HepG2 (cell line): ENCODE measurements around the gene CHST12. TPM values are rescaled to one million over a fixed set of nuclear protein-coding genes. Genes with fewer than 3 reads are reported as not detected.
A peak's percentile ranks its signal among the peaks of the same experiment; 100 is the strongest.

Experiments used
- ATAC-seq: fragments of 200-7000 bp; cut with Tn5 transposase; 3 replicates; pipeline ENCODE4 v1.9.1; 2020; ENCODE audit warnings: mild to moderate bottlenecking, moderate library complexity
- BruUV-seq: library from RNA; stranded (reverse); fragments of 400-500 nt; replicated peaks from 2 replicates; lab custom pipeline; 2021; lab: Mats Ljungman, UMichigan
- CTCF ChIA-PET: fragments of 300-600 bp; formaldehyde crosslinking; extraction: SDS; loops from one replicate; lab custom pipeline; 2021; ENCODE audit warnings: low total read pairs, inconsistent platforms, low intra/inter-chr PET ratio; lab: Yijun Ruan, JAX
- POLR2A ChIA-PET: fragments of 350-600 bp; sonication (Branson Sonifier 250); formaldehyde crosslinking; loops from one replicate; lab custom pipeline; 2020; ENCODE audit warnings: antibody characterized with exemption, inconsistent platforms; lab: Yijun Ruan, JAX
- DNase-seq: peaks from one replicate; pipeline ENCODE4 v3.0.0-alpha.2; 2015; ENCODE audit warnings: low spot score
- FAIRE-seq: peaks from 3 replicates; lab custom pipeline; 2011; peaks lifted over from hg19 to GRCh38; lab: Jason Lieb, UNC
- H2AFZ ChIP-seq: one replicate; pipeline ENCODE4 v1.6.1; 2011; ENCODE audit warnings: low read length, inconsistent platforms
- H3K27ac ChIP-seq: fragments of 300-600 bp; 3 replicates; pipeline ENCODE4 v1.8.0; 2011; ENCODE audit warnings: mixed run types, mild to moderate bottlenecking, mixed read lengths, low read length, inconsistent platforms; ENCODE audit not compliant: insufficient read depth; ENCODE audit errors: extremely low read length
- H3K27me3 ChIP-seq, 2 experiments: fragments of 200-600 bp in 1 of 2; 2 replicates in 1 of 2; 3 replicates in 1 of 2; pipeline versions ENCODE4 v1.6.0 to v1.8.0; 2011; ENCODE audit warnings: low read length in 2 of 2, mild to moderate bottlenecking in 2 of 2, moderate library complexity in 2 of 2, inconsistent platforms in 1 of 2; ENCODE audit not compliant: insufficient read depth in 2 of 2, control insufficient read depth in 1 of 2
- H3K36me3 ChIP-seq, 2 experiments: fragments of 200-600 bp in 1 of 2; replicated peaks in 1 of 2; 2 replicates in 1 of 2; 3 replicates in 1 of 2; pipeline versions ENCODE4 v1.5.1 to v1.8.0; 2011; ENCODE audit warnings: low read length in 2 of 2, inconsistent platforms in 1 of 2; ENCODE audit not compliant: insufficient read depth in 2 of 2, control insufficient read depth in 1 of 2
- H3K4me1 ChIP-seq: 2 replicates; pipeline ENCODE4 v1.5.1; 2012; ENCODE audit warnings: low read length, inconsistent platforms; ENCODE audit not compliant: insufficient read depth
- H3K4me2 ChIP-seq: 2 replicates; pipeline ENCODE4 v1.6.0; 2011; ENCODE audit warnings: low read depth, low read length, inconsistent platforms
- H3K4me3 ChIP-seq, 3 experiments: fragments of 200-600 bp in 1 of 3; sonication (generic), shearing (Covaris generic) in 1 of 3; replicated peaks in 1 of 3; 2 replicates each; pipeline ENCODE4 v1.5.1; 2011 to 2016; ENCODE audit warnings: low read length in 3 of 3, inconsistent platforms in 2 of 3, low read depth in 2 of 3, mild to moderate bottlenecking in 2 of 3, control low read depth in 1 of 3, mixed read lengths in 1 of 3; ENCODE audit not compliant: insufficient read depth in 1 of 3
- H3K79me2 ChIP-seq: one replicate; pipeline ENCODE4 v1.6.1; 2011; ENCODE audit warnings: low read length, inconsistent platforms; ENCODE audit not compliant: insufficient read depth
- H3K9ac ChIP-seq: 2 replicates; pipeline ENCODE4 v1.6.0; 2011; ENCODE audit warnings: mild to moderate bottlenecking, low read depth, low read length, inconsistent platforms; ENCODE audit not compliant: insufficient read depth
- H3K9me3 ChIP-seq: 2 replicates; pipeline ENCODE4 v1.5.1; 2012; ENCODE audit warnings: mild to moderate bottlenecking, low read length
- H4K20me1 ChIP-seq: 2 replicates; pipeline ENCODE4 v1.6.0; 2011; ENCODE audit warnings: inconsistent platforms, mild to moderate bottlenecking, low read length, moderate library complexity; ENCODE audit not compliant: insufficient read depth
- FOXA1 ChIP-seq, 2 experiments: fragments of 450-650 bp in 1 of 2; sonication (generic) in 1 of 2; formaldehyde crosslinking in 1 of 2; IDR thresholded peaks; 2 replicates each; pipeline versions ENCODE4 v1.4.0 to v1.6.1; 2016 to 2020; ENCODE audit warnings: missing genetic modification reagents in 1 of 2
- YY1 ChIP-seq: IDR thresholded peaks from 2 replicates; pipeline ENCODE4 v1.6.1; 2011; ENCODE audit warnings: low read length, low read depth, moderate library complexity, mild to moderate bottlenecking; ENCODE audit not compliant: insufficient read depth, insufficient replicate concordance
- ZFP36 ChIP-seq: fragments of 150-350 bp; IDR thresholded peaks from 2 replicates; pipeline ENCODE4 v1.6.1; 2018; ENCODE audit warnings: borderline replicate concordance, low read length, low read depth; ENCODE audit not compliant: partially characterized antibody
- WGBS: methylation state at CpG from one replicate; pipeline ENCODE4 v1.1.6; 2017; ENCODE audit warnings: low lambda C conversion rate; 5-methylcytosine and 5-hydroxymethylcytosine counted together
- in situ Hi-C: cut with HindIII; loops from 2 replicates; pipeline ENCODE4 v1.10.0; 2017; ENCODE audit warnings: low pct_unique_long_range_greater_than_20kb; ENCODE audit not compliant: extremely low pct_ligation_motif_present
- intact Hi-C: fragments of 100-400 bp; cut with micrococcal nuclease; formaldehyde crosslinking; loops from one replicate; pipeline ENCODE4 v1.10.0; 2022; ENCODE audit not compliant: unreplicated experiment
- polyA plus RNA-seq, 8 experiments: library from polyadenylated mRNA; depleted of rRNA in 3 of 8; stranded (reverse) in 7 of 8; unstranded in 1 of 8; fragments of >200 nt; fragmentation: Illumina TruSeq in 4 of 8; extraction: Trizol in 4 of 8; gene quantifications; 2 replicates each; pipeline versions ENCODE4 v1.2.1 to v1.2.3, GENCODE V29; 2011 to 2016; ENCODE audit warnings: low read depth in 4 of 8, missing spikeins in 1 of 8, mixed read lengths in 1 of 8; ENCODE audit not compliant: insufficient read depth in 1 of 8
- total RNA-seq, 5 experiments: library from RNA; depleted of rRNA; stranded (reverse); fragments of >200 nt; fragmentation: Illumina TruSeq; extraction: Trizol; gene quantifications; 2 replicates each; pipeline ENCODE4 v1.2.3, GENCODE V29; 2016; ENCODE audit warnings: low read depth in 1 of 5
- TF ChIP-seq, protein P1 (sequence below): sonication (generic); formaldehyde crosslinking; IDR thresholded peaks from 2 replicates; pipeline ENCODE4 v1.4.0; 2020; ENCODE audit warnings: missing genetic modification reagents
- TF ChIP-seq, protein P2 (sequence below): sonication (generic); formaldehyde crosslinking; IDR thresholded peaks from 2 replicates; pipeline ENCODE4 v1.9.0; 2022; ENCODE audit warnings: low read depth, missing genetic modification reagents

Gene CHST12
- total and polyA plus RNA-seq, 2 of the 13 experiments (the other 11 are each of a cell fraction or from before 2014, with no cell fraction given), result 6.4 to 15.8 TPM

GRCh38 chr7:2480070-2480408, 76.6 kb downstream of the CHST12 start (continued):
- TF ChIP-seq, protein P1, sequence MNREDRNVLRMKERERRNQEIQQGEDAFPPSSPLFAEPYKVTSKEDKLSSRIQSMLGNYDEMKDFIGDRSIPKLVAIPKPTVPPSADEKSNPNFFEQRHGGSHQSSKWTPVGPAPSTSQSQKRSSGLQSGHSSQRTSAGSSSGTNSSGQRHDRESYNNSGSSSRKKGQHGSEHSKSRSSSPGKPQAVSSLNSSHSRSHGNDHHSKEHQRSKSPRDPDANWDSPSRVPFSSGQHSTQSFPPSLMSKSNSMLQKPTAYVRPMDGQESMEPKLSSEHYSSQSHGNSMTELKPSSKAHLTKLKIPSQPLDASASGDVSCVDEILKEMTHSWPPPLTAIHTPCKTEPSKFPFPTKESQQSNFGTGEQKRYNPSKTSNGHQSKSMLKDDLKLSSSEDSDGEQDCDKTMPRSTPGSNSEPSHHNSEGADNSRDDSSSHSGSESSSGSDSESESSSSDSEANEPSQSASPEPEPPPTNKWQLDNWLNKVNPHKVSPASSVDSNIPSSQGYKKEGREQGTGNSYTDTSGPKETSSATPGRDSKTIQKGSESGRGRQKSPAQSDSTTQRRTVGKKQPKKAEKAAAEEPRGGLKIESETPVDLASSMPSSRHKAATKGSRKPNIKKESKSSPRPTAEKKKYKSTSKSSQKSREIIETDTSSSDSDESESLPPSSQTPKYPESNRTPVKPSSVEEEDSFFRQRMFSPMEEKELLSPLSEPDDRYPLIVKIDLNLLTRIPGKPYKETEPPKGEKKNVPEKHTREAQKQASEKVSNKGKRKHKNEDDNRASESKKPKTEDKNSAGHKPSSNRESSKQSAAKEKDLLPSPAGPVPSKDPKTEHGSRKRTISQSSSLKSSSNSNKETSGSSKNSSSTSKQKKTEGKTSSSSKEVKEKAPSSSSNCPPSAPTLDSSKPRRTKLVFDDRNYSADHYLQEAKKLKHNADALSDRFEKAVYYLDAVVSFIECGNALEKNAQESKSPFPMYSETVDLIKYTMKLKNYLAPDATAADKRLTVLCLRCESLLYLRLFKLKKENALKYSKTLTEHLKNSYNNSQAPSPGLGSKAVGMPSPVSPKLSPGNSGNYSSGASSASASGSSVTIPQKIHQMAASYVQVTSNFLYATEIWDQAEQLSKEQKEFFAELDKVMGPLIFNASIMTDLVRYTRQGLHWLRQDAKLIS (CRISPR knock-in tag), result no peak
- no peak for TF ChIP-seq YY1
- TF ChIP-seq, protein P2, sequence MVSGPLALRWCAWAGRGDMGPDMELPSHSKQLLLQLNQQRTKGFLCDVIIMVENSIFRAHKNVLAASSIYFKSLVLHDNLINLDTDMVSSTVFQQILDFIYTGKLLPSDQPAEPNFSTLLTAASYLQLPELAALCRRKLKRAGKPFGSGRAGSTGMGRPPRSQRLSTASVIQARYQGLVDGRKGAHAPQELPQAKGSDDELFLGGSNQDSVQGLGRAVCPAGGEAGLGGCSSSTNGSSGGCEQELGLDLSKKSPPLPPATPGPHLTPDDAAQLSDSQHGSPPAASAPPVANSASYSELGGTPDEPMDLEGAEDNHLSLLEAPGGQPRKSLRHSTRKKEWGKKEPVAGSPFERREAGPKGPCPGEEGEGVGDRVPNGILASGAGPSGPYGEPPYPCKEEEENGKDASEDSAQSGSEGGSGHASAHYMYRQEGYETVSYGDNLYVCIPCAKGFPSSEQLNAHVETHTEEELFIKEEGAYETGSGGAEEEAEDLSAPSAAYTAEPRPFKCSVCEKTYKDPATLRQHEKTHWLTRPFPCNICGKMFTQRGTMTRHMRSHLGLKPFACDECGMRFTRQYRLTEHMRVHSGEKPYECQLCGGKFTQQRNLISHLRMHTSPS (CRISPR knock-in tag), result no peak

DNA sequence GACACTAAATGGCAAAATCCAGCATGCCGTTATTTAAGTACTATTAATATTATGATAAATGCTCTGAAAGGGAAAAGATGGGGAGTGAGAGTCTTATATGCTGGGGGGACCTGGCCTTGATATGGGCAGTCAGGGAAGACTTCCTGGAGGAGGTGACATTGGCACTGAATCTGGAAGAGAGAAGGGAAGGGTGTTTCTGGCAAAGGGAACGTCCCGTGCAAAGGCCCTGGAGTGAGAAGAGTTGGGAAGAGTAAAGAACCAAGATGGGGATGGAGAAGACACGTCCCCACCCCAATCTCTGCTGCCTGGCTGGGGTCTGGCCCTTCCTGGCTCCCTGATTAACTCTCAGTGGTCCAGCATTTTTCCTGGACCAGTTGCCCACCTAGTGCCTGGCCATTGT, 77.8 kb downstream of the CHST12 start:
- DNase-seq (no peak), ATAC-seq (no peak)
- peaks cover 13 to 52% of the 10 kb centered on the region in 2 experiments for H3K27me3 ChIP-seq
- no peak overlapping the region for H3K4me3 ChIP-seq
- intact Hi-C loops, result no loop called here
- peaks cover 21% of the 10 kb centered on the region for H3K4me1 ChIP-seq
- POLR2A ChIA-PET, result no interaction called here
- no peak overlapping the region for H2AFZ ChIP-seq
- no peaks in the 10 kb centered on the region for H3K36me3 ChIP-seq
- H3K4me2 ChIP-seq, result no peak overlapping the region
- no peak overlapping the region for H3K27ac ChIP-seq
- TF ChIP-seq ZFP36 (peak; percentile 80), FOXA1 (IDR thresholded peaks at IDR 0.05) (no peak), FOXA1 (CRISPR knock-in tag; IDR thresholded peaks at IDR 0.05) (no peak)
- TF ChIP-seq, all 625 proteins: peak for 1
- no peaks in the 10 kb centered on the region for H3K79me2 ChIP-seq
- 13% methylated on average over 4 of the region's 4 CpGs for WGBS
- CTCF ChIA-PET, result no interaction called here
- no TSS peak for BruUV-seq
- H3K9ac ChIP-seq, result no peak overlapping the region
- in situ Hi-C loops, result no loop called here
- no peaks in the 10 kb centered on the region for H4K20me1 ChIP-seq
- no peaks in the 10 kb centered on the region for H3K9me3 ChIP-seq
- FAIRE-seq, result no peak
